Endothelial cell of umbilical vein (primary cell): ENCODE results near the gene FRMD6. TPM values are rescaled to one million over a fixed set of nuclear protein-coding genes. Genes with fewer than 3 reads are reported as not detected.

Source experiments
- BruUV-seq: library from RNA; stranded (reverse); fragments of 400-500 nt; replicated peaks from 2 replicates; lab custom pipeline; 2021; lab: Mats Ljungman, UMichigan
- CTCF ChIA-PET: fragments of 300-600, 350-600 bp; sonication (Branson Sonifier 250); formaldehyde crosslinking; loops from one replicate; lab custom pipeline; 2021; ENCODE audit warnings: antibody characterized with exemption, inconsistent platforms; lab: Charles Lee
- POLR2A ChIA-PET: fragments of 300-600, 350-600 bp; sonication (Branson Sonifier 250); formaldehyde crosslinking; loops from one replicate; lab custom pipeline; 2021; ENCODE audit warnings: antibody characterized with exemption, inconsistent platforms; lab: Charles Lee
- DNase-seq: peaks from one replicate; pipeline ENCODE4 v3.0.0-alpha.2; 2011; ENCODE audit warnings: low read depth, low spot score
- FAIRE-seq: peaks from 2 replicates; lab custom pipeline; 2011; peaks lifted over from hg19 to GRCh38; lab: Jason Lieb, UNC
- H2AFZ ChIP-seq: 2 replicates; pipeline ENCODE4 v1.6.0; 2012; ENCODE audit warnings: low read depth, low read length, control low read depth, inconsistent platforms
- H3K27ac ChIP-seq: 2 replicates; pipeline ENCODE4 v1.5.1; 2011; ENCODE audit warnings: low read depth, mild to moderate bottlenecking, control low read depth, low read length, moderate library complexity; ENCODE audit not compliant: insufficient read depth
- H3K27me3 ChIP-seq, 2 experiments: 2 replicates each; pipeline versions ENCODE4 v1.6.0 to v1.6.1; 2011; ENCODE audit warnings: low read length in 2 of 2, mixed read lengths in 1 of 2; ENCODE audit not compliant: control insufficient read depth in 2 of 2, insufficient read depth in 2 of 2
- H3K36me3 ChIP-seq, 2 experiments: 2 replicates in 1 of 2; 3 replicates in 1 of 2; pipeline ENCODE4 v1.5.1; 2011; ENCODE audit warnings: low read length in 2 of 2, mild to moderate bottlenecking in 1 of 2, moderate library complexity in 1 of 2; ENCODE audit not compliant: control insufficient read depth in 2 of 2, insufficient read depth in 2 of 2; ENCODE audit errors: extremely low read depth in 1 of 2
- H3K4me1 ChIP-seq: 3 replicates; pipeline ENCODE4 v1.5.1; 2011; ENCODE audit warnings: mild to moderate bottlenecking, low read length; ENCODE audit not compliant: control insufficient read depth, insufficient read depth; ENCODE audit errors: extremely low read depth
- H3K4me2 ChIP-seq: 2 replicates; pipeline ENCODE4 v1.6.1; 2011; ENCODE audit warnings: low read length, control low read depth, mixed read lengths; ENCODE audit not compliant: insufficient read depth
- H3K4me3 ChIP-seq, 3 experiments: fragments of 200-600 bp in 1 of 3; sonication (generic), shearing (Covaris generic) in 1 of 3; replicated peaks in 1 of 3; 2 replicates each; pipeline ENCODE4 v1.5.1; 2011 to 2016; ENCODE audit warnings: control low read depth in 3 of 3, low read length in 3 of 3, mild to moderate bottlenecking in 2 of 3, inconsistent platforms in 1 of 3, low read depth in 1 of 3, moderate library complexity in 1 of 3; ENCODE audit not compliant: insufficient read depth in 1 of 3
- H3K79me2 ChIP-seq: 2 replicates; pipeline ENCODE4 v1.6.0; 2012; ENCODE audit warnings: low read length, inconsistent platforms; ENCODE audit not compliant: control insufficient read depth, insufficient read depth
- H3K9ac ChIP-seq: replicated peaks from 2 replicates; pipeline ENCODE3; 2011; ENCODE audit warnings: low read length, control low read depth; ENCODE audit not compliant: insufficient read depth; ENCODE audit errors: extremely low read depth
- H3K9me1 ChIP-seq: replicated peaks from 3 replicates; pipeline ENCODE4 v1.6.0; 2011; ENCODE audit warnings: mild to moderate bottlenecking, low read length; ENCODE audit not compliant: control insufficient read depth, insufficient read depth; ENCODE audit errors: extremely low read depth
- H3K9me3 ChIP-seq: replicated peaks from 2 replicates; pipeline ENCODE4 v1.5.1; 2012; ENCODE audit warnings: low read length, inconsistent platforms; ENCODE audit not compliant: control insufficient read depth, insufficient read depth
- H4K20me1 ChIP-seq: replicated peaks from 2 replicates; pipeline ENCODE3; 2011; ENCODE audit warnings: mild to moderate bottlenecking, low read length; ENCODE audit not compliant: control insufficient read depth, insufficient read depth; ENCODE audit errors: extremely low read depth
- CTCF ChIP-seq, 2 donors: IDR thresholded peaks; 1 replicate in 1 of 2; 2 replicates in 1 of 2; pipeline ENCODE4 v1.5.1; 2011; ENCODE audit warnings: low read length in 2 of 2, mild to moderate bottlenecking in 2 of 2, moderate library complexity in 2 of 2, control low read depth in 1 of 2, inconsistent platforms in 1 of 2, low read depth in 1 of 2; ENCODE audit not compliant: insufficient read depth in 1 of 2; ENCODE audit errors: extremely low read depth in 1 of 2
- EZH2 ChIP-seq: IDR thresholded peaks from 2 replicates; pipeline ENCODE4 v1.6.1; 2012; ENCODE audit warnings: borderline replicate concordance, low read depth, mild to moderate bottlenecking, moderate library complexity, low read length, inconsistent platforms; ENCODE audit not compliant: severe bottlenecking
- GATA2 ChIP-seq: IDR thresholded peaks from 2 replicates; pipeline ENCODE4 v1.7.0; 2011; ENCODE audit warnings: low read depth, mild to moderate bottlenecking, moderate library complexity, mixed read lengths, low read length; ENCODE audit not compliant: insufficient read length, insufficient read depth
- POLR2A ChIP-seq: IDR thresholded peaks from 2 replicates; pipeline ENCODE4 v1.6.1; 2012; ENCODE audit warnings: low read depth, mild to moderate bottlenecking, control low read depth, low read length
- dilution Hi-C: fragments of 300-500 bp; cut with MboI; formaldehyde crosslinking; loops from one replicate; pipeline ENCODE4 v1.15.0; 2019; ENCODE audit warnings: low sequenced_read_pairs; ENCODE audit not compliant: extremely low pct_ligation_motif_present
- intact Hi-C: fragments of 100-400 bp; cut with micrococcal nuclease; formaldehyde crosslinking; loops from one replicate; pipeline ENCODE4 v1.10.0; 2022
- polyA plus RNA-seq, 4 experiments: library from polyadenylated mRNA; depleted of rRNA in 3 of 4; stranded (reverse) in 3 of 4; unstranded in 1 of 4; fragments of >200 nt; gene quantifications; 2 replicates each; pipeline versions ENCODE4 v1.2.1 to v1.2.3, GENCODE V29; 2011 to 2012; ENCODE audit warnings: missing spikeins in 1 of 4
- total RNA-seq: library from RNA; stranded (reverse); gene quantifications from 2 replicates; pipeline ENCODE4 v1.2.3, GENCODE V29; 2021

FRMD6 gene
- total and polyA plus RNA-seq, 2 donors (not counting 3 experiments of a cell fraction or from before 2014, with no cell fraction given) = 69.0 to 97.1 TPM

- H3K4me2 ChIP-seq = no peak overlapping the region
- H3K9ac ChIP-seq = no peak overlapping the region
- dilution Hi-C loops (no loop called here), intact Hi-C loops (loop anchor here (10.0 kb wide), 1 partner anchor 379 kb away; no protein-coding TSS in a partner anchor)
- TF ChIP-seq GATA2 (no peak), CTCF (IDR thresholded peaks at IDR 0.05; ENCODE audit: extremely low read depth in 1 of 2, insufficient read depth in 1 of 2, low read depth in 1 of 2, low read length in 2 of 2) (no peak), POLR2A (no peak), EZH2 (no peak)
- H3K27me3 ChIP-seq = peaks cover 0 to 2% of the 10 kb centered on the region in 2 experiments
- H3K27ac ChIP-seq = no peak overlapping the region
- DNase-seq (no peak), FAIRE-seq (no peak)
- no peaks in the 10 kb centered on the region for H3K9me3 ChIP-seq
- BruUV-seq = no TSS peak
- POLR2A ChIA-PET = no interaction called here
- H3K36me3 ChIP-seq = no peaks in the 10 kb centered on the region
- no peaks in the 10 kb centered on the region for H3K9me1 ChIP-seq
- CTCF ChIA-PET = interaction anchor here (7.6 kb wide), 1 partner anchor 492 kb away, joined by 240 read pairs; no protein-coding TSS in a partner anchor
- H4K20me1 ChIP-seq = no peaks in the 10 kb centered on the region
- no peak overlapping the region for H2AFZ ChIP-seq
- H3K4me1 ChIP-seq = no peaks in the 10 kb centered on the region
- no peak overlapping the region for H3K4me3 ChIP-seq
- H3K79me2 ChIP-seq = no peaks in the 10 kb centered on the region
Observed at GRCh38 chr14:51774209-51774608, 122.5 kb downstream of the FRMD6 start.
